GM12874 (cell line): ENCODE measurements around the gene PRND.

Experiments
- TF ChIP-seq, protein P1 (sequence below): IDR thresholded peaks from 2 replicates; pipeline ENCODE4 v1.5.1; 2011; ENCODE audit warnings: low read depth, mild to moderate bottlenecking, control low read depth, low read length, moderate library complexity; ENCODE audit not compliant: insufficient read depth

Gene PRND

DNA sequence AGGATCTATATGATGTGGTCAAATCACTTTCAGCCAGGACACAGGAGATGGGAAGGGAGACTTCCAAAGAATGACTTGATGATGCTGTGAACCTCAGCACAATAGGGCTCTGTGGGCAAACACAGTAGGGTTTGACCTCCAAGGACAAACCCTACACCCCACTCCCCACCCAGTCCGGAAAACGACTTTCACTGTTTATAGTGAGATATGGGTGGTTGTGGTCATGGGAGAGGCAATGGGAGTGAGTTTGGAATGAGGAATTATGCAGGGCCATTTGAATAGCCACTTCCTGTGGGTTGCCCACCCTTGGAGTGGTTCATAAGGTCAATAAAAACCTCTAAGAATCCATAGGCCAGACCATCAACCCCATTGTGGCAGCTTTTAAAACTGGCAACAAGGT, 38.4 kb upstream of the PRND start:
- TF ChIP-seq, protein P1, sequence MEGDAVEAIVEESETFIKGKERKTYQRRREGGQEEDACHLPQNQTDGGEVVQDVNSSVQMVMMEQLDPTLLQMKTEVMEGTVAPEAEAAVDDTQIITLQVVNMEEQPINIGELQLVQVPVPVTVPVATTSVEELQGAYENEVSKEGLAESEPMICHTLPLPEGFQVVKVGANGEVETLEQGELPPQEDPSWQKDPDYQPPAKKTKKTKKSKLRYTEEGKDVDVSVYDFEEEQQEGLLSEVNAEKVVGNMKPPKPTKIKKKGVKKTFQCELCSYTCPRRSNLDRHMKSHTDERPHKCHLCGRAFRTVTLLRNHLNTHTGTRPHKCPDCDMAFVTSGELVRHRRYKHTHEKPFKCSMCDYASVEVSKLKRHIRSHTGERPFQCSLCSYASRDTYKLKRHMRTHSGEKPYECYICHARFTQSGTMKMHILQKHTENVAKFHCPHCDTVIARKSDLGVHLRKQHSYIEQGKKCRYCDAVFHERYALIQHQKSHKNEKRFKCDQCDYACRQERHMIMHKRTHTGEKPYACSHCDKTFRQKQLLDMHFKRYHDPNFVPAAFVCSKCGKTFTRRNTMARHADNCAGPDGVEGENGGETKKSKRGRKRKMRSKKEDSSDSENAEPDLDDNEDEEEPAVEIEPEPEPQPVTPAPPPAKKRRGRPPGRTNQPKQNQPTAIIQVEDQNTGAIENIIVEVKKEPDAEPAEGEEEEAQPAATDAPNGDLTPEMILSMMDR = no peak

GRCh38 chr20:4684837-4685413, 36.8 kb upstream of the PRND start:
- TF ChIP-seq, protein P1 = no peak

- TF ChIP-seq, protein P1 = no peak
Observed at GRCh38 chr20:4685923-4686221, 35.8 kb upstream of the PRND start.

GRCh38 chr20:4688305-4688704, 33.4 kb upstream of the PRND start:
- TF ChIP-seq, protein P1 = no peak

DNA sequence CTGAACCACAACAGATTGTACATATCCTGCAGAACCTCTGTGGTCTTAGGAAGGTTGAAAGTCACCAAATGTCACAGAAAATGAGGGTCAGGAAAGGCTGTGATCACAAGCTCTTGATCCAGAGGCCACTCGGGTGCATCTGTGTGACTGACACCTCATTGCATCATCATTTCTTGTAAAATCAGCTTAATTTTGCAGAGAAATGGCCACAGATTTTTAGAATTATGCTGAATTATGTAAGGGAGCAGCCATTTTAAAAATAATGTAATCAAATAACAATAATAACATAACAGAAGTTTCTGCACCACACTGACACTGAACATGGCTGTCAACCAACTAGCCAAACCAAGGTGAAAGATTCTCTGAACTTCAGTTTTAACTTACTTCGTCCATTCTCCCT, 32.5 kb upstream of the PRND start:
- TF ChIP-seq, protein P1 = no peak

DNA sequence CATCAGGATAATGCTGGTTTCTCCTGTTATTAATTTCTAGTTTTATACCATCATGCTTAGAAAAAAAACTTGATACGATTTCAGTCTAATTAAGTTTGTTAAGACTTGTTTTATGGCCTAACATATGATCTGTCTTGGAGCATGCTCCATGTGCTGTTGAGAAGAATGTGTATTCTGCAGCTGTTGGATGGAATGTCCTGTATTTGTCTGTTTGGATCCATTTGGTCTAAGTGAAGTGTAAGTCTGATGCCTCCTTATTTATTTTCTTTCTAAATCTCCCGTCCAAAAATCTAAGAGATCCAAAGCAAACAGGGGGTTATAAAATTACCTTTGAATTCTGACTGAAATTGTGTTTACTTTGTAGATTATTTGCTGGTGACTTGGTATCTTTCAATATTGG, 30.0 kb upstream of the PRND start:
- TF ChIP-seq, protein P1 = no peak

DNA sequence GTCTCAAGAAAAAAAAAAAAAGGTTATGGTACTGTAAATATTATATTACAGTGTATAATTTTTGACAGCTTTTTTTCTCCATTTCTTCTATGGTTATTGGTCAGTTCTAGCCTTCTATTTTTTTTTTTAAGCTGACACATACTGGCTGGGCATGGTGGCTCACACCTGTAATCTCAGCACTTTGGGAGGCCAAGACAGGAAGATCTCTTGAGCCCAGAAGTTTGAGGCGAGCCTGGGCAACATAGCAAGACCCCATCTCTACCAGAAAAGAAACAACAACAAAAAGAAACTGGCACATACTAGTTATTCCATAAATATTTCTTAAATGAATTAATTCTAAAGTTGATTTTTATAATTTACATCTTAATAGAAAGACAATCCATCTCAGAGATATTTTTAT, 27.6 kb upstream of the PRND start:
- TF ChIP-seq, protein P1 = no peak
